Ramos (cell line): ENCODE measurements around the gene EDN3.
"Not testable (repeated sequence)": the region's sequence is repeated elsewhere in the genome, so short reads cannot be mapped to it uniquely, and the experiment has no call there.

Source experiments
- in situ Hi-C: fragments of 300-500 bp; cut with MboI; formaldehyde crosslinking; loops from one replicate; pipeline ENCODE4 v1.14.3; 2022; ENCODE audit warnings: low sequenced_read_pairs; ENCODE audit not compliant: unreplicated experiment

Gene EDN3

DNA sequence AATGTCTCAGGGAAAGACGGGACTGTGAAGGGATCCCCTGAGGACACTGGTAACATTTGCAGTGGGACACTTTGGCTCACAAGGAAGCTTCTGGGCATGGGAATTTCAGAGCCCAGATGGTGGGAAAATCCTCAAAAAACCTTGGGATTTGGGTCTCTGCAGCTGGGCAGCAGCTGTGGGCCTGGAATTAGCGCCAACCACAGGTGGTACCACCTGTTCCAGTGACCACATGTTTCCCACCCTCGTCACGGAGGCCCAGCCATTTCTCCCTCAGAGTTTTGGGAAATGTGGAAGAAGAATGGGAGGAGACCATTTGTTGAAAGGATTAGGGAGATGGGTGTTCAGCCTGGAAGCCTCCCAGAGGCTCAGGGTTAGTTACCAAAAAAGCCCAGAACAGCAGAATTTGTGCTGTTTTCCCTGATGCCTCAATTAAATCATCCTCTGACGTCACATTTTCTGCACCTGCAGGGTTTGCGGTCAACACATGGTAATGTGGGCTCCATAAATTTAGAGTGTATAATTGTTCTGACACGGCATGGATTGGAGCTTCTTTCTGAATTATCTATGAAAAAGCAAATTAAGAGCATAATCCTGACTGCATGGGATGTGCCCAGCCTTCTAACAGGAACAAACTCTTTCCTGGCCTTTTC, 34.4 kb downstream of the EDN3 start:
- in situ Hi-C loops, result no loop called here

GRCh38 chr20:59335377-59335776, 35.0 kb downstream of the EDN3 start:
- in situ Hi-C loops, result no loop called here

DNA sequence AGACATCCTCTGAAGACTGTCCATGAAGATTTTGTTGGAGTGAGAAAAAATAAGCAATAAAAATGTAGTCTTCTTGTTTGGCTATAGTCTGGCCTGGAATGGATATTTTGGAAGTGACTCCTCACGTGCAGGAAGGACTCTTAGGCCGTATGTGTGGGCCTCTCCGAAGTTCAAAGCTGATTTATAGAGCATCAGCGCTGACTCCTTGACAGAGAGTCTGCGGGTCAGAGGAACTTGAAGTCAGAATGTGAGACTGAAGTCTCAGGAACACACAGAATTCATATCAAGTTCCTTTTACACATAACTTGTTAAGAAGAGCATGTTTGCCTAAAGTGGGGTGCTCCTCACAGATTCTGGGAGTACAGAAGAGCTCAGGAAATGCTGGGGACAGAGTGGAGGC, 36.1 kb downstream of the EDN3 start:
- in situ Hi-C loops, result no loop called here

DNA sequence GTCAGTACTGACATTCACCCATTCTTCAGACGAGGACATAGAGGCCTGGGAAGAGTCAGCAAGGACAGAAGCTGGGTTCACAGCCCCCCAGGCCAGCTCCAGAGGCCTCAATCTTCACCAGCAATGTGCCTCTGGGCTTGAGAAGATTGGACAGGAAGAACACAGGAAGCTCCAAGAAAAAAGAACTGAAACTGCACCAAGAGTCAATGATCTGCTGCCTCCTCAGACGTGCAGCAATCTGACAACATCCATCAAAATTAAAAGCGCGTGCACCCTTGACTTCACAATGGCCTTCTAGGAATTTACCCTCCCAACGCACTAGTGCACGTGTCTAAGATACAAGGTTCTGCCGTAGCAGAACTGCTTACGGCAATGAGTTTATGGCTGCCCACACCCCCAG, 38.0 kb downstream of the EDN3 start:
- in situ Hi-C loops, result not testable (repeated sequence)

DNA sequence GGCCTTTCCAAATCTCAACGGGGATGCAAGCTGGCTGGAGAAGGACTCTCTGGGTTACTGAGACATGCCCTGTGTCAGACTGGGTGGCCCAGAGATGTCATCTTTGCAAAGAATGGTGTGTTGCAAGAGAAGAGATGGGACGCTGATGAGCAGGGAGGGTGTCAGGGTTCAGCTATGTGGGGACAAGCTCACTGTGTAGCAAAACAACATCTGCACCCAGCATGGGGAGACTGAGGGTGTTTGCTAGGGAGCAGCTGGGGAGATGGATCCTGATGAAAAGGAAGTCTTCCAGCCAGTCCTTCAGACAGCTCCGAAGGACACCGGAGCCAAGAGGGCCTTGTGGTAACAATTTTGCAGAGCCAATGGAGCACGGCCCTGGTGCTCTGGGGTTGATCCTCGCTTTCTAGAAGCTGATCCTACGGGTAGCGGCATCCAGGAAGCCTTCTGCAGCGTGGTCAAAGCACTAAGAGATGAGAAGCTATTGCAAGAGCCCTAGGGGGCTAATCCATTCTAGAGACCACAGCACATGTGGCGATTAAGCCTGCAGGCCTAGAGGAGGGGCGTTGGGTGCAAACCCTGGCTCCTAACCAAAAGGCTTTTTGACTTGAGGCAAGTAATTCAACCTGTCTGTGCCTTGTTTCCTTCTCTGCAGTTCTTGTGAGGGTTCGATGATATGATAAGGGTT, 39.9 kb downstream of the EDN3 start:
- in situ Hi-C loops, result no loop called here

DNA sequence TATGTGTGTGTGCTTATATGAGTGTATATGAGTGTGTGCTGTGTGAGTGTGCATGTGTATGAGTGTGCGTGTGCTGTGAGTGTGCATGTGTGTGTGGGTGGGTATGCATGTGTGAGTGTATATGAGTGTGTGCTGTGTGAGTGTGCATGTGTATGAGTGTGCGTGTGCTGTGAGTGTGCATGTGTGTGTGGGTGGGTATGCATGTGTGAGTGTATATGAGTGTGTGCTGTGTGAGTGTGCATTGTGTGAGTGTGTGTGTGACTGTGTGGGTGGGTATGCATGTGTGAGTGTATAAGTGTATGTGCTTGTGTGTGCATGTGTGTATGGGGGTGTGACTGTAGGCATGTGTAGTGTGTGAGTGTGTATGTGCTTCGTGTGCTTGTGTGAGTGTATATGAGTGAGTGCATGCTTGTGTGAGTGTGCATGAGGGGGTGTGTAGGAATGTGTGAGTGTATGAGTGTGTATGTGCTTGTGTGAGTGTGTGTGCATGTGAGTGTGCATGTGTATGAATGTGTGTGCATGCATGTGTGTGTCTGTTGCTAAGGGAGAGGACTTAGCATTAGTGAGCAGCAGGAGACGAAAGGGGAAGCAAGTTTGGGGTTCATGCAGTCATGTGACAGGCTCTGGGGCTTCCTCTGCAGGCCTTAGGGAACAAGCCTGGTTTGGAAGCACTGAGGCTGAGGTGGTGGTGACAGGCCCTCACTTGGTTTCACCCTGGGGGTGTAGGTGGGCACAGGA, 41.0 kb downstream of the EDN3 start:
- in situ Hi-C loops, result not testable (repeated sequence)

- in situ Hi-C loops, result no loop called here
These were observed 41.9 kb downstream of the EDN3 start for GRCh38 chr20:59342023-59342957.

DNA sequence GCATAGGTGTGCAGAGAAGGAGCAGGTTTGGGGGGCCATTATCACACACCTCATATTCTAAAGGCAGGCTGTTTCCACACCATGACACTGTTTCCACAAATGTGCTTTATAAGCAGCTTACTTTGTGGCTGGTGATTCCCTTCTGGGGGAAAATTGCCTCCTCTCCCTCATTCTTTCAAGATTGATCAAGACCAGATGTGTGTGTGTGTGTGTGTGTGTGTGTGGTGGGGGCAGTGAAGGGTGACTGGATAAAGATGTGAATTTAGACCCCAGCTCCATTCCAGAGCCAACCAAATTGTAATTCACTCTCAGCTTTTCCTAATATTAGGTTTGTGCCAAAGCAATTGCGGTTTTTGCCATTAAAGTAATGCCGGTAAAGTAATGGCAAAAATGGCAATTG, 45.6 kb downstream of the EDN3 start:
- in situ Hi-C loops, result no loop called here

- in situ Hi-C loops, result no loop called here
These were observed 48.9 kb downstream of the EDN3 start for GRCh38 chr20:59349277-59349676.

- in situ Hi-C loops, result no loop called here
These were observed 50.1 kb downstream of the EDN3 start for GRCh38 chr20:59350330-59351156.

- in situ Hi-C loops, result no loop called here
These were observed 51.0 kb downstream of the EDN3 start for GRCh38 chr20:59351157-59352040.

DNA sequence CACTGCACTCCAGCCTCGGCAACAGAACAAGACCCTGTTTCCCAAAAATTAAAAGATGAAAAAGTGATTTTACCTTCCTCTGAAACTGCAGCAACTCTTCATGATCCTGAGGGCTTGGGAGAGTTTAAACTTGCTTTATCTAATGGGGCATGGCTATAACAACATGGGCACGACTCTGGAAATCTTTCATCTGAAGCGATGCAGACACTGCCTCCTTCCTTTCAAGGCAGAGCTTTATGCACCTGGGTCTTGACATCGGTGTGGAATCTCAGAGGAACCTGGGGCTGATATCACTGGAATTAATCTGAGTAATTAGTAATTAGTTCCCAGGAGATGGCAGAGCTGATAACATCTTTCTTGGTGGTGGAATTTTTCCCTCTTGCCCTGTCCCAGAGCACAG, 52.1 kb downstream of the EDN3 start:
- in situ Hi-C loops, result no loop called here

- in situ Hi-C loops, result no loop called here
These were observed 52.6 kb downstream of the EDN3 start for GRCh38 chr20:59352990-59353389.

DNA sequence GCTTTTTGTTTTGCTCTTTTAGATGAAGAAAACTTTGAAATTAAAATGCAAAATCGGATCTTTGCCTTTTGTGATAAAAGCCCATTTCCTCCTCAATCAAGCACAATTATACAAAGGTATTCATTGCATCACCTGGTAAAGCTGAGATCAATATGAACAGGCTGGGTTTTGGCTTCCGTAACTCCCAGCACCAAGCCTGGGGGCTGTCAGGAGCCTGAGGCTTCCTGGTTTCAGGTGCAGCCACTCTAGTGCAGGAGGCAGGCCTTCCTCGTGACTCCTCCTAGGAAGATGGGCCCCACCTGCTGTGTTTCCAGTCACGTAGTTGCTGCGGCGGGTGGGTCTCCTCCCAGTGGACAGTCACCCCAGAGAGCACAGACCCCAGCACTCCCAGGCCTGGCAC, 54.0 kb downstream of the EDN3 start:
- in situ Hi-C loops, result no loop called here

DNA sequence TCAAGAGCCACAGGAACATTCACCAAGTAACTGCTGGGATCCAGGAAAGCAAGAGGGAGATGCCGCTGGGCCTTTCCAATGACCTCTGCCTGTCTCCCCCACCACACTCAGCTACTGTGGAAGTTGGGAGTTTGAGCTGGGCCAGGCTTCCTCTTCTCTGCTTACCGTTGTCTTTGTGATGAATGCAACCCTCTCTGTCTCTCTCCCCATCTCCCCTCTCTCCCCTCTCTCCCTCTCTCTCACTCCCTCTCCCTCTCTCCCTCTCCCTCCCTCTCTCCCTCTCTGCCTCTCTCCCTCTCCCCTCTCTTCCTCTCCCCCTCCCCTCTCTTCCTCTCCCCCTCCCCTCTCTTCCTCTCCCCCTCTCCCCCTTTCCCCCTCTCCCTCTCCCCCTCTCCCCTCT, 54.8 kb downstream of the EDN3 start:
- in situ Hi-C loops, result no loop called here

- in situ Hi-C loops, result no loop called here
These were observed 56.3 kb downstream of the EDN3 start for GRCh38 chr20:59356662-59357165.

- in situ Hi-C loops, result not testable (repeated sequence)
These were observed 58.4 kb downstream of the EDN3 start for GRCh38 chr20:59358793-59359192.

GRCh38 chr20:59359906-59360725, 59.7 kb downstream of the EDN3 start:
- in situ Hi-C loops, result no loop called here
